Measurements from ENCODE around the gene FAM9C.

FAM9C gene

GRCh38 chrX:12986164-12986779 is 58.1 kb downstream of the FAM9C start:
- no peak for DNase-seq (ENCODE audit: low spot score)
- TF ChIP-seq, protein P1, sequence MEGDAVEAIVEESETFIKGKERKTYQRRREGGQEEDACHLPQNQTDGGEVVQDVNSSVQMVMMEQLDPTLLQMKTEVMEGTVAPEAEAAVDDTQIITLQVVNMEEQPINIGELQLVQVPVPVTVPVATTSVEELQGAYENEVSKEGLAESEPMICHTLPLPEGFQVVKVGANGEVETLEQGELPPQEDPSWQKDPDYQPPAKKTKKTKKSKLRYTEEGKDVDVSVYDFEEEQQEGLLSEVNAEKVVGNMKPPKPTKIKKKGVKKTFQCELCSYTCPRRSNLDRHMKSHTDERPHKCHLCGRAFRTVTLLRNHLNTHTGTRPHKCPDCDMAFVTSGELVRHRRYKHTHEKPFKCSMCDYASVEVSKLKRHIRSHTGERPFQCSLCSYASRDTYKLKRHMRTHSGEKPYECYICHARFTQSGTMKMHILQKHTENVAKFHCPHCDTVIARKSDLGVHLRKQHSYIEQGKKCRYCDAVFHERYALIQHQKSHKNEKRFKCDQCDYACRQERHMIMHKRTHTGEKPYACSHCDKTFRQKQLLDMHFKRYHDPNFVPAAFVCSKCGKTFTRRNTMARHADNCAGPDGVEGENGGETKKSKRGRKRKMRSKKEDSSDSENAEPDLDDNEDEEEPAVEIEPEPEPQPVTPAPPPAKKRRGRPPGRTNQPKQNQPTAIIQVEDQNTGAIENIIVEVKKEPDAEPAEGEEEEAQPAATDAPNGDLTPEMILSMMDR (IDR thresholded peaks at IDR 0.05; ENCODE audit: borderline replicate concordance, control extremely low read depth, extremely low read depth, insufficient read depth, missing control alignments) = no peak
- in situ Hi-C loops (cut with MboI; ENCODE audit: low sequenced_read_pairs, unreplicated experiment) = loop anchor here (25.0 kb wide), 1 partner anchor 276 kb away; no protein-coding TSS in a partner anchor

All from GM13976 (cell line).